ENCODE results near the gene PTCHD1.

Gene PTCHD1

GRCh38 chrX:23366914-23367313 lies 32.3 kb downstream of the PTCHD1 start:
- Histone ChIP-seq H3K9ac (ENCODE audit: low read depth, low read length) (no peak overlapping the region), H3K36me3 (ENCODE audit: control insufficient read depth, insufficient read depth, low read length) (peaks cover 6% of the 10 kb centered on the region), H3K27me3 (ENCODE audit: control insufficient read depth, insufficient read depth, low read length) (no peaks in the 10 kb centered on the region), H3K4me1 (ENCODE audit: control insufficient read depth, insufficient read depth, low read length) (no peaks in the 10 kb centered on the region), H3K9me3 (ENCODE audit: control insufficient read depth, insufficient read depth, low read length) (no peaks in the 10 kb centered on the region), H3K4me3 (ENCODE audit: low read depth, low read length) (no peak overlapping the region)

- no peaks in the 10 kb centered on the region for H3K27me3 ChIP-seq (ENCODE audit: control insufficient read depth, insufficient read depth, low read length)
- no peaks in the 10 kb centered on the region for H3K4me1 ChIP-seq (ENCODE audit: control insufficient read depth, insufficient read depth, low read length)
- no peak overlapping the region for H3K4me3 ChIP-seq (ENCODE audit: low read depth, low read length)
- H3K36me3 ChIP-seq (ENCODE audit: control insufficient read depth, insufficient read depth, low read length): no peaks in the 10 kb centered on the region
- no peaks in the 10 kb centered on the region for H3K9me3 ChIP-seq (ENCODE audit: control insufficient read depth, insufficient read depth, low read length)
- H3K9ac ChIP-seq (ENCODE audit: low read depth, low read length): no peak overlapping the region
Measured at GRCh38 chrX:23369027-23369426, 34.4 kb downstream of the PTCHD1 start.

- Histone ChIP-seq H3K9me3 (ENCODE audit: control insufficient read depth, insufficient read depth, low read length) (no peaks in the 10 kb centered on the region), H3K27me3 (ENCODE audit: control insufficient read depth, insufficient read depth, low read length) (no peaks in the 10 kb centered on the region), H3K36me3 (ENCODE audit: control insufficient read depth, insufficient read depth, low read length) (no peaks in the 10 kb centered on the region), H3K4me1 (ENCODE audit: control insufficient read depth, insufficient read depth, low read length) (no peaks in the 10 kb centered on the region), H3K4me3 (ENCODE audit: low read depth, low read length) (no peak overlapping the region), H3K9ac (ENCODE audit: low read depth, low read length) (no peak overlapping the region)
Measured at GRCh38 chrX:23372220-23372902, 37.7 kb downstream of the PTCHD1 start.

GRCh38 chrX:23373129-23373804 lies 38.6 kb downstream of the PTCHD1 start:
- Histone ChIP-seq H3K4me1 (ENCODE audit: control insufficient read depth, insufficient read depth, low read length) (no peaks in the 10 kb centered on the region), H3K27me3 (ENCODE audit: control insufficient read depth, insufficient read depth, low read length) (no peaks in the 10 kb centered on the region), H3K9ac (ENCODE audit: low read depth, low read length) (no peak overlapping the region), H3K9me3 (ENCODE audit: control insufficient read depth, insufficient read depth, low read length) (no peaks in the 10 kb centered on the region), H3K4me3 (ENCODE audit: low read depth, low read length) (no peak overlapping the region), H3K36me3 (ENCODE audit: control insufficient read depth, insufficient read depth, low read length) (no peaks in the 10 kb centered on the region)

GRCh38 chrX:23374291-23374690 lies 39.6 kb downstream of the PTCHD1 start:
- Histone ChIP-seq H3K9me3 (ENCODE audit: control insufficient read depth, insufficient read depth, low read length) (no peaks in the 10 kb centered on the region), H3K9ac (ENCODE audit: low read depth, low read length) (no peak overlapping the region), H3K27me3 (ENCODE audit: control insufficient read depth, insufficient read depth, low read length) (no peaks in the 10 kb centered on the region), H3K4me1 (ENCODE audit: control insufficient read depth, insufficient read depth, low read length) (no peaks in the 10 kb centered on the region), H3K4me3 (ENCODE audit: low read depth, low read length) (no peak overlapping the region), H3K36me3 (ENCODE audit: control insufficient read depth, insufficient read depth, low read length) (no peaks in the 10 kb centered on the region)

GRCh38 chrX:23376581-23376980 lies 41.9 kb downstream of the PTCHD1 start:
- Histone ChIP-seq H3K9me3 (ENCODE audit: control insufficient read depth, insufficient read depth, low read length) (no peaks in the 10 kb centered on the region), H3K27me3 (ENCODE audit: control insufficient read depth, insufficient read depth, low read length) (no peaks in the 10 kb centered on the region), H3K9ac (ENCODE audit: low read depth, low read length) (no peak overlapping the region), H3K4me1 (ENCODE audit: control insufficient read depth, insufficient read depth, low read length) (no peaks in the 10 kb centered on the region), H3K36me3 (ENCODE audit: control insufficient read depth, insufficient read depth, low read length) (no peaks in the 10 kb centered on the region), H3K4me3 (ENCODE audit: low read depth, low read length) (no peak overlapping the region)

- peaks cover 4% of the 10 kb centered on the region for H3K4me1 ChIP-seq (ENCODE audit: control insufficient read depth, insufficient read depth, low read length)
- H3K27me3 ChIP-seq (ENCODE audit: control insufficient read depth, insufficient read depth, low read length): no peaks in the 10 kb centered on the region
- no peaks in the 10 kb centered on the region for H3K36me3 ChIP-seq (ENCODE audit: control insufficient read depth, insufficient read depth, low read length)
- H3K4me3 ChIP-seq (ENCODE audit: low read depth, low read length): no peak overlapping the region
- H3K9me3 ChIP-seq (ENCODE audit: control insufficient read depth, insufficient read depth, low read length): no peaks in the 10 kb centered on the region
- no peak overlapping the region for H3K9ac ChIP-seq (ENCODE audit: low read depth, low read length)
Measured at GRCh38 chrX:23380581-23380980, 45.9 kb downstream of the PTCHD1 start.

- Histone ChIP-seq H3K36me3 (ENCODE audit: control insufficient read depth, insufficient read depth, low read length) (no peaks in the 10 kb centered on the region), H3K9ac (ENCODE audit: low read depth, low read length) (no peak overlapping the region), H3K9me3 (ENCODE audit: control insufficient read depth, insufficient read depth, low read length) (no peaks in the 10 kb centered on the region), H3K4me1 (ENCODE audit: control insufficient read depth, insufficient read depth, low read length) (peaks cover 4% of the 10 kb centered on the region), H3K4me3 (ENCODE audit: low read depth, low read length) (no peak overlapping the region), H3K27me3 (ENCODE audit: control insufficient read depth, insufficient read depth, low read length) (no peaks in the 10 kb centered on the region)
Measured at GRCh38 chrX:23381099-23382087, 46.7 kb downstream of the PTCHD1 start.

- Histone ChIP-seq H3K4me3 (ENCODE audit: low read depth, low read length) (no peak overlapping the region), H3K4me1 (ENCODE audit: control insufficient read depth, insufficient read depth, low read length) (peaks cover 4% of the 10 kb centered on the region), H3K36me3 (ENCODE audit: control insufficient read depth, insufficient read depth, low read length) (no peaks in the 10 kb centered on the region), H3K9me3 (ENCODE audit: control insufficient read depth, insufficient read depth, low read length) (no peaks in the 10 kb centered on the region), H3K27me3 (ENCODE audit: control insufficient read depth, insufficient read depth, low read length) (no peaks in the 10 kb centered on the region), H3K9ac (ENCODE audit: low read depth, low read length) (no peak overlapping the region)
Measured at GRCh38 chrX:23382572-23382971, 47.9 kb downstream of the PTCHD1 start.

GRCh38 chrX:23383411-23383810 lies 48.8 kb downstream of the PTCHD1 start:
- no peak overlapping the region for H3K9ac ChIP-seq (ENCODE audit: low read depth, low read length)
- H3K9me3 ChIP-seq (ENCODE audit: control insufficient read depth, insufficient read depth, low read length): no peaks in the 10 kb centered on the region
- H3K36me3 ChIP-seq (ENCODE audit: control insufficient read depth, insufficient read depth, low read length): no peaks in the 10 kb centered on the region

GRCh38 chrX:23385242-23385641 lies 50.6 kb downstream of the PTCHD1 start:
- Histone ChIP-seq H3K4me1 (ENCODE audit: control insufficient read depth, insufficient read depth, low read length) (peaks cover 12% of the 10 kb centered on the region), H3K9ac (ENCODE audit: low read depth, low read length) (no peak overlapping the region), H3K4me3 (ENCODE audit: low read depth, low read length) (no peak overlapping the region), H3K9me3 (ENCODE audit: control insufficient read depth, insufficient read depth, low read length) (no peaks in the 10 kb centered on the region), H3K27me3 (ENCODE audit: control insufficient read depth, insufficient read depth, low read length) (no peaks in the 10 kb centered on the region), H3K36me3 (ENCODE audit: control insufficient read depth, insufficient read depth, low read length) (no peaks in the 10 kb centered on the region)

More at GRCh38 chrX:23383411-23383810, 48.8 kb downstream of the PTCHD1 start:
- no peaks in the 10 kb centered on the region for H3K27me3 ChIP-seq (ENCODE audit: control insufficient read depth, insufficient read depth, low read length)
- peaks cover 9% of the 10 kb centered on the region for H3K4me1 ChIP-seq (ENCODE audit: control insufficient read depth, insufficient read depth, low read length)
- no peak overlapping the region for H3K4me3 ChIP-seq (ENCODE audit: low read depth, low read length)

Measured in iPS-15b (cell line).